ENCODE results near the gene METTL26. TPM values are rescaled to one million over a fixed set of nuclear protein-coding genes. Genes with fewer than 3 reads are reported as not detected.

METTL26 gene
- total and polyA plus RNA-seq, 9 of the 15 experiments (the other 6 are each of a cell fraction or from before 2014, with no cell fraction given) = 7.3 to 262 (median 80.9) TPM

- TF ChIP-seq, protein P1, sequence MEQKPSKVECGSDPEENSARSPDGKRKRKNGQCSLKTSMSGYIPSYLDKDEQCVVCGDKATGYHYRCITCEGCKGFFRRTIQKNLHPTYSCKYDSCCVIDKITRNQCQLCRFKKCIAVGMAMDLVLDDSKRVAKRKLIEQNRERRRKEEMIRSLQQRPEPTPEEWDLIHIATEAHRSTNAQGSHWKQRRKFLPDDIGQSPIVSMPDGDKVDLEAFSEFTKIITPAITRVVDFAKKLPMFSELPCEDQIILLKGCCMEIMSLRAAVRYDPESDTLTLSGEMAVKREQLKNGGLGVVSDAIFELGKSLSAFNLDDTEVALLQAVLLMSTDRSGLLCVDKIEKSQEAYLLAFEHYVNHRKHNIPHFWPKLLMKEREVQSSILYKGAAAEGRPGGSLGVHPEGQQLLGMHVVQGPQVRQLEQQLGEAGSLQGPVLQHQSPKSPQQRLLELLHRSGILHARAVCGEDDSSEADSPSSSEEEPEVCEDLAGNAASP (IDR thresholded peaks at IDR 0.05) = no peak
- peak; percentile 71; the same call in 1 of the 2 replicates for TF ChIP-seq ZBTB7A (IDR thresholded peaks at IDR 0.05; ENCODE audit: borderline replicate concordance, control insufficient read depth, low read depth, low read length)
- TF ChIP-seq ZNF263 (CRISPR knock-in tag; IDR thresholded peaks at IDR 0.05; ENCODE audit: borderline replicate concordance) = 0 out of 2 replicates have a peak, but pooled peaks have one; percentile 33
- TF ChIP-seq VEZF1 (CRISPR knock-in tag; IDR thresholded peaks at IDR 0.05) = 0 out of 2 replicates have a peak, but pooled peaks have one; percentile 31
- TF ChIP-seq HNRNPL (IDR thresholded peaks at IDR 0.05; ENCODE audit: low read depth, low read length) = peak; percentile 68; the same call in 1 of the 2 replicates
- TF ChIP-seq RBFOX2 (IDR thresholded peaks at IDR 0.05; ENCODE audit: low read depth, low read length) = peak; percentile 35; the same call in 1 of the 2 replicates
- TF ChIP-seq, protein P2, sequence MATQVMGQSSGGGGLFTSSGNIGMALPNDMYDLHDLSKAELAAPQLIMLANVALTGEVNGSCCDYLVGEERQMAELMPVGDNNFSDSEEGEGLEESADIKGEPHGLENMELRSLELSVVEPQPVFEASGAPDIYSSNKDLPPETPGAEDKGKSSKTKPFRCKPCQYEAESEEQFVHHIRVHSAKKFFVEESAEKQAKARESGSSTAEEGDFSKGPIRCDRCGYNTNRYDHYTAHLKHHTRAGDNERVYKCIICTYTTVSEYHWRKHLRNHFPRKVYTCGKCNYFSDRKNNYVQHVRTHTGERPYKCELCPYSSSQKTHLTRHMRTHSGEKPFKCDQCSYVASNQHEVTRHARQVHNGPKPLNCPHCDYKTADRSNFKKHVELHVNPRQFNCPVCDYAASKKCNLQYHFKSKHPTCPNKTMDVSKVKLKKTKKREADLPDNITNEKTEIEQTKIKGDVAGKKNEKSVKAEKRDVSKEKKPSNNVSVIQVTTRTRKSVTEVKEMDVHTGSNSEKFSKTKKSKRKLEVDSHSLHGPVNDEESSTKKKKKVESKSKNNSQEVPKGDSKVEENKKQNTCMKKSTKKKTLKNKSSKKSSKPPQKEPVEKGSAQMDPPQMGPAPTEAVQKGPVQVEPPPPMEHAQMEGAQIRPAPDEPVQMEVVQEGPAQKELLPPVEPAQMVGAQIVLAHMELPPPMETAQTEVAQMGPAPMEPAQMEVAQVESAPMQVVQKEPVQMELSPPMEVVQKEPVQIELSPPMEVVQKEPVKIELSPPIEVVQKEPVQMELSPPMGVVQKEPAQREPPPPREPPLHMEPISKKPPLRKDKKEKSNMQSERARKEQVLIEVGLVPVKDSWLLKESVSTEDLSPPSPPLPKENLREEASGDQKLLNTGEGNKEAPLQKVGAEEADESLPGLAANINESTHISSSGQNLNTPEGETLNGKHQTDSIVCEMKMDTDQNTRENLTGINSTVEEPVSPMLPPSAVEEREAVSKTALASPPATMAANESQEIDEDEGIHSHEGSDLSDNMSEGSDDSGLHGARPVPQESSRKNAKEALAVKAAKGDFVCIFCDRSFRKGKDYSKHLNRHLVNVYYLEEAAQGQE (IDR thresholded peaks at IDR 0.05; ENCODE audit: borderline replicate concordance) = no peak
- TF ChIP-seq, protein P2 (CRISPR knock-in tag; IDR thresholded peaks at IDR 0.05; ENCODE audit: low read depth) = no peak
- TF ChIP-seq ZNF146 (CRISPR knock-in tag; IDR thresholded peaks at IDR 0.05; ENCODE audit: unreplicated experiment) = no peak
- TF ChIP-seq HNRNPLL (IDR thresholded peaks at IDR 0.05; ENCODE audit: low read depth, low read length, poor library complexity, severe bottlenecking) = no peak
- TF ChIP-seq HSF4 (CRISPR knock-in tag; IDR thresholded peaks at IDR 0.05; ENCODE audit: borderline replicate concordance) = no peak
- TF ChIP-seq THAP7 (CRISPR knock-in tag; IDR thresholded peaks at IDR 0.05) = no peak
- no peak for TF ChIP-seq NFYB (IDR thresholded peaks at IDR 0.05; ENCODE audit: extremely low read depth, insufficient read length)
- no peak for TF ChIP-seq TARDBP (IDR thresholded peaks at IDR 0.05)
- no peak for TF ChIP-seq ARID1B (IDR thresholded peaks at IDR 0.05)
- no peak for TF ChIP-seq ADNP (tag; IDR thresholded peaks at IDR 0.05)
- no peak for TF ChIP-seq ZNF124 (CRISPR knock-in tag; IDR thresholded peaks at IDR 0.05)
Measured at GRCh38 chr16:630815-631405, 5.2 kb downstream of the METTL26 start, which contains the start of gene WFIKKN1 (continued).
